GM12874 (cell line): ENCODE results near the gene FBN2.

ENCODE experiments used
- CTCF ChIP-seq: IDR thresholded peaks from 2 replicates; pipeline ENCODE4 v1.5.1; 2011; ENCODE audit warnings: low read depth, mild to moderate bottlenecking, control low read depth, low read length, moderate library complexity; ENCODE audit not compliant: insufficient read depth

The FBN2 gene

GRCh38 chr5:128566178-128566577, 28.1 kb upstream of the FBN2 start:
- no peak for TF ChIP-seq CTCF

- TF ChIP-seq CTCF: no peak
Observed at GRCh38 chr5:128559300-128560297, 21.6 kb upstream of the FBN2 start.

- TF ChIP-seq CTCF: no peak
Observed at GRCh38 chr5:128553747-128554146, 15.7 kb upstream of the FBN2 start.

GRCh38 chr5:128551476-128551875, 13.4 kb upstream of the FBN2 start:
- TF ChIP-seq CTCF: no peak

GRCh38 chr5:128549496-128549895, 11.5 kb upstream of the FBN2 start:
- TF ChIP-seq CTCF: no peak

- TF ChIP-seq CTCF: no peak
Observed at GRCh38 chr5:128546658-128547281, 8.7 kb upstream of the FBN2 start.

GRCh38 chr5:128541385-128541784, 3.3 kb upstream of the FBN2 start:
- no peak for TF ChIP-seq CTCF
